HepG2 (cell line): ENCODE data around the gene KIAA1217. TPM values are rescaled to one million over a fixed set of nuclear protein-coding genes. Genes with fewer than 3 reads are reported as not detected.

ENCODE experiments used
- ATAC-seq: fragments of 200-7000 bp; cut with Tn5 transposase; 3 replicates; pipeline ENCODE4 v1.9.1; 2020; ENCODE audit warnings: mild to moderate bottlenecking, moderate library complexity
- BruUV-seq: library from RNA; stranded (reverse); fragments of 400-500 nt; replicated peaks from 2 replicates; lab custom pipeline; 2021; lab: Mats Ljungman, UMichigan
- CTCF ChIA-PET: fragments of 300-600 bp; formaldehyde crosslinking; extraction: SDS; loops from one replicate; lab custom pipeline; 2021; ENCODE audit warnings: low total read pairs, inconsistent platforms, low intra/inter-chr PET ratio; lab: Yijun Ruan, JAX
- POLR2A ChIA-PET: fragments of 350-600 bp; sonication (Branson Sonifier 250); formaldehyde crosslinking; loops from one replicate; lab custom pipeline; 2020; ENCODE audit warnings: antibody characterized with exemption, inconsistent platforms; lab: Yijun Ruan, JAX
- DNase-seq: peaks from one replicate; pipeline ENCODE4 v3.0.0-alpha.2; 2015; ENCODE audit warnings: low spot score
- FAIRE-seq: peaks from 3 replicates; lab custom pipeline; 2011; peaks lifted over from hg19 to GRCh38; lab: Jason Lieb, UNC
- H2AFZ ChIP-seq: one replicate; pipeline ENCODE4 v1.6.1; 2011; ENCODE audit warnings: low read length, inconsistent platforms
- H3K27ac ChIP-seq: fragments of 300-600 bp; 3 replicates; pipeline ENCODE4 v1.8.0; 2011; ENCODE audit warnings: mixed run types, mild to moderate bottlenecking, mixed read lengths, low read length, inconsistent platforms; ENCODE audit not compliant: insufficient read depth; ENCODE audit errors: extremely low read length
- H3K27me3 ChIP-seq, 2 experiments: fragments of 200-600 bp in 1 of 2; 2 replicates in 1 of 2; 3 replicates in 1 of 2; pipeline versions ENCODE4 v1.6.0 to v1.8.0; 2011; ENCODE audit warnings: low read length in 2 of 2, mild to moderate bottlenecking in 2 of 2, moderate library complexity in 2 of 2, inconsistent platforms in 1 of 2; ENCODE audit not compliant: insufficient read depth in 2 of 2, control insufficient read depth in 1 of 2
- H3K36me3 ChIP-seq, 2 experiments: fragments of 200-600 bp in 1 of 2; replicated peaks in 1 of 2; 2 replicates in 1 of 2; 3 replicates in 1 of 2; pipeline versions ENCODE4 v1.5.1 to v1.8.0; 2011; ENCODE audit warnings: low read length in 2 of 2, inconsistent platforms in 1 of 2; ENCODE audit not compliant: insufficient read depth in 2 of 2, control insufficient read depth in 1 of 2
- H3K4me1 ChIP-seq: 2 replicates; pipeline ENCODE4 v1.5.1; 2012; ENCODE audit warnings: low read length, inconsistent platforms; ENCODE audit not compliant: insufficient read depth
- H3K4me2 ChIP-seq: 2 replicates; pipeline ENCODE4 v1.6.0; 2011; ENCODE audit warnings: low read depth, low read length, inconsistent platforms
- H3K4me3 ChIP-seq, 3 experiments: fragments of 200-600 bp in 1 of 3; sonication (generic), shearing (Covaris generic) in 1 of 3; replicated peaks in 1 of 3; 2 replicates each; pipeline ENCODE4 v1.5.1; 2011 to 2016; ENCODE audit warnings: low read length in 3 of 3, inconsistent platforms in 2 of 3, low read depth in 2 of 3, mild to moderate bottlenecking in 2 of 3, control low read depth in 1 of 3, mixed read lengths in 1 of 3; ENCODE audit not compliant: insufficient read depth in 1 of 3
- H3K79me2 ChIP-seq: one replicate; pipeline ENCODE4 v1.6.1; 2011; ENCODE audit warnings: low read length, inconsistent platforms; ENCODE audit not compliant: insufficient read depth
- H3K9ac ChIP-seq: 2 replicates; pipeline ENCODE4 v1.6.0; 2011; ENCODE audit warnings: mild to moderate bottlenecking, low read depth, low read length, inconsistent platforms; ENCODE audit not compliant: insufficient read depth
- H3K9me3 ChIP-seq: 2 replicates; pipeline ENCODE4 v1.5.1; 2012; ENCODE audit warnings: mild to moderate bottlenecking, low read length
- H4K20me1 ChIP-seq: 2 replicates; pipeline ENCODE4 v1.6.0; 2011; ENCODE audit warnings: inconsistent platforms, mild to moderate bottlenecking, low read length, moderate library complexity; ENCODE audit not compliant: insufficient read depth
- NFKBIZ ChIP-seq: IDR thresholded peaks from 2 replicates; pipeline ENCODE4 v1.6.1; 2018; ENCODE audit warnings: missing genetic modification reagents, missing compliant biosample characterization
- SP4 ChIP-seq: sonication (generic); formaldehyde crosslinking; IDR thresholded peaks from 2 replicates; pipeline ENCODE4 v1.8.1; 2023; ENCODE audit warnings: mild to moderate bottlenecking, missing genetic modification reagents
- TBX2 ChIP-seq: sonication (generic); formaldehyde crosslinking; IDR thresholded peaks from 2 replicates; pipeline ENCODE4 v1.5.0; 2020; ENCODE audit warnings: missing genetic modification reagents, mild to moderate bottlenecking, borderline replicate concordance
- TOE1 ChIP-seq: sonication (generic); formaldehyde crosslinking; IDR thresholded peaks from 2 replicates; pipeline ENCODE4 v1.4.0; 2020; ENCODE audit warnings: mild to moderate bottlenecking, missing genetic modification reagents
- ZNF550 ChIP-seq: sonication (generic); formaldehyde crosslinking; IDR thresholded peaks from 2 replicates; pipeline ENCODE4 v1.4.0; 2020; ENCODE audit warnings: mild to moderate bottlenecking, missing genetic modification reagents, borderline replicate concordance
- WGBS: methylation state at CpG from one replicate; pipeline ENCODE4 v1.1.6; 2017; ENCODE audit warnings: low lambda C conversion rate; 5-methylcytosine and 5-hydroxymethylcytosine counted together
- in situ Hi-C: cut with HindIII; loops from 2 replicates; pipeline ENCODE4 v1.10.0; 2017; ENCODE audit warnings: low pct_unique_long_range_greater_than_20kb; ENCODE audit not compliant: extremely low pct_ligation_motif_present
- intact Hi-C: fragments of 100-400 bp; cut with micrococcal nuclease; formaldehyde crosslinking; loops from one replicate; pipeline ENCODE4 v1.10.0; 2022; ENCODE audit not compliant: unreplicated experiment
- polyA plus RNA-seq, 8 experiments: library from polyadenylated mRNA; depleted of rRNA in 3 of 8; stranded (reverse) in 7 of 8; unstranded in 1 of 8; fragments of >200 nt; fragmentation: Illumina TruSeq in 4 of 8; extraction: Trizol in 4 of 8; gene quantifications; 2 replicates each; pipeline versions ENCODE4 v1.2.1 to v1.2.3, GENCODE V29; 2011 to 2016; ENCODE audit warnings: low read depth in 4 of 8, missing spikeins in 1 of 8, mixed read lengths in 1 of 8; ENCODE audit not compliant: insufficient read depth in 1 of 8
- total RNA-seq, 5 experiments: library from RNA; depleted of rRNA; stranded (reverse); fragments of >200 nt; fragmentation: Illumina TruSeq; extraction: Trizol; gene quantifications; 2 replicates each; pipeline ENCODE4 v1.2.3, GENCODE V29; 2016; ENCODE audit warnings: low read depth in 1 of 5
- TF ChIP-seq, protein P1 (sequence below): sonication (generic); formaldehyde crosslinking; IDR thresholded peaks from 2 replicates; pipeline ENCODE4 v1.5.1; 2020; ENCODE audit warnings: missing genetic modification reagents, mild to moderate bottlenecking, borderline replicate concordance
- TF ChIP-seq, protein P2 (sequence below): sonication (generic); formaldehyde crosslinking; IDR thresholded peaks from 2 replicates; pipeline ENCODE4 v1.9.0; 2021; ENCODE audit warnings: missing genetic modification reagents, borderline replicate concordance
- TF ChIP-seq, protein P3 (sequence below): sonication (generic); formaldehyde crosslinking; IDR thresholded peaks from 2 replicates; pipeline ENCODE4 v1.5.0; 2020; ENCODE audit warnings: missing genetic modification reagents

Gene KIAA1217
- total and polyA plus RNA-seq, 2 of the 13 experiments (the other 11 are each of a cell fraction or from before 2014, with no cell fraction given): 4.6 to 10.9 TPM

- WGBS: 88% methylated on average over 4 of the region's 4 CpGs
- Histone ChIP-seq H3K79me2 (no peaks in the 10 kb centered on the region), H3K4me2 (no peak overlapping the region), H3K27me3 (no peaks in the 10 kb centered on the region), H3K9ac (no peak overlapping the region), H2AFZ (no peak overlapping the region), H4K20me1 (no peaks in the 10 kb centered on the region), H3K4me1 (no peaks in the 10 kb centered on the region), H3K36me3 (no peaks in the 10 kb centered on the region; a peak in 1 of 5 replicates), H3K4me3 (no peak overlapping the region), H3K9me3 (no peaks in the 10 kb centered on the region), H3K27ac (no peak overlapping the region)
- FAIRE-seq (no peak), ATAC-seq (no peak), DNase-seq (no peak)
- ChIA-PET POLR2A (no interaction called here), CTCF (no interaction called here)
- intact Hi-C loops (no loop called here), in situ Hi-C loops (no loop called here)
- no TSS peak for BruUV-seq
- TF ChIP-seq NFKBIZ (CRISPR knock-in tag) (no peak), ZNF550 (CRISPR knock-in tag) (no peak), TBX2 (CRISPR knock-in tag) (no peak), SP4 (CRISPR knock-in tag) (no peak), TOE1 (no peak)
- TF ChIP-seq, protein P1, sequence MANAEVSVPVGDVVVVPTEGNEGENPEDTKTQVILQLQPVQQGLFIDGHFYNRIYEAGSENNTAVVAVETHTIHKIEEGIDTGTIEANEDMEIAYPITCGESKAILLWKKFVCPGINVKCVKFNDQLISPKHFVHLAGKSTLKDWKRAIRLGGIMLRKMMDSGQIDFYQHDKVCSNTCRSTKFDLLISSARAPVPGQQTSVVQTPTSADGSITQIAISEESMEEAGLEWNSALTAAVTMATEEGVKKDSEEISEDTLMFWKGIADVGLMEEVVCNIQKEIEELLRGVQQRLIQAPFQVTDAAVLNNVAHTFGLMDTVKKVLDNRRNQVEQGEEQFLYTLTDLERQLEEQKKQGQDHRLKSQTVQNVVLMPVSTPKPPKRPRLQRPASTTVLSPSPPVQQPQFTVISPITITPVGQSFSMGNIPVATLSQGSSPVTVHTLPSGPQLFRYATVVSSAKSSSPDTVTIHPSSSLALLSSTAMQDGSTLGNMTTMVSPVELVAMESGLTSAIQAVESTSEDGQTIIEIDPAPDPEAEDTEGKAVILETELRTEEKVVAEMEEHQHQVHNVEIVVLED (CRISPR knock-in tag): no peak
- TF ChIP-seq, protein P2, sequence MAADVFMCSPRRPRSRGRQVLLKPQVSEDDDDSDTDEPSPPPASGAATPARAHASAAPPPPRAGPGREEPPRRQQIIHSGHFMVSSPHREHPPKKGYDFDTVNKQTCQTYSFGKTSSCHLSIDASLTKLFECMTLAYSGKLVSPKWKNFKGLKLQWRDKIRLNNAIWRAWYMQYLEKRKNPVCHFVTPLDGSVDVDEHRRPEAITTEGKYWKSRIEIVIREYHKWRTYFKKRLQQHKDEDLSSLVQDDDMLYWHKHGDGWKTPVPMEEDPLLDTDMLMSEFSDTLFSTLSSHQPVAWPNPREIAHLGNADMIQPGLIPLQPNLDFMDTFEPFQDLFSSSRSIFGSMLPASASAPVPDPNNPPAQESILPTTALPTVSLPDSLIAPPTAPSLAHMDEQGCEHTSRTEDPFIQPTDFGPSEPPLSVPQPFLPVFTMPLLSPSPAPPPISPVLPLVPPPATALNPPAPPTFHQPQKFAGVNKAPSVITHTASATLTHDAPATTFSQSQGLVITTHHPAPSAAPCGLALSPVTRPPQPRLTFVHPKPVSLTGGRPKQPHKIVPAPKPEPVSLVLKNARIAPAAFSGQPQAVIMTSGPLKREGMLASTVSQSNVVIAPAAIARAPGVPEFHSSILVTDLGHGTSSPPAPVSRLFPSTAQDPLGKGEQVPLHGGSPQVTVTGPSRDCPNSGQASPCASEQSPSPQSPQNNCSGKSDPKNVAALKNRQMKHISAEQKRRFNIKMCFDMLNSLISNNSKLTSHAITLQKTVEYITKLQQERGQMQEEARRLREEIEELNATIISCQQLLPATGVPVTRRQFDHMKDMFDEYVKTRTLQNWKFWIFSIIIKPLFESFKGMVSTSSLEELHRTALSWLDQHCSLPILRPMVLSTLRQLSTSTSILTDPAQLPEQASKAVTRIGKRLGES (CRISPR knock-in tag): no peak
- TF ChIP-seq, protein P3, sequence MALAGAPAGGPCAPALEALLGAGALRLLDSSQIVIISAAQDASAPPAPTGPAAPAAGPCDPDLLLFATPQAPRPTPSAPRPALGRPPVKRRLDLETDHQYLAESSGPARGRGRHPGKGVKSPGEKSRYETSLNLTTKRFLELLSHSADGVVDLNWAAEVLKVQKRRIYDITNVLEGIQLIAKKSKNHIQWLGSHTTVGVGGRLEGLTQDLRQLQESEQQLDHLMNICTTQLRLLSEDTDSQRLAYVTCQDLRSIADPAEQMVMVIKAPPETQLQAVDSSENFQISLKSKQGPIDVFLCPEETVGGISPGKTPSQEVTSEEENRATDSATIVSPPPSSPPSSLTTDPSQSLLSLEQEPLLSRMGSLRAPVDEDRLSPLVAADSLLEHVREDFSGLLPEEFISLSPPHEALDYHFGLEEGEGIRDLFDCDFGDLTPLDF (CRISPR knock-in tag): no peak
Measured at GRCh38 chr10:24579906-24580305, 371.0 kb downstream of the KIAA1217 start.
